IMR-90 (cell line): ENCODE measurements around the gene PTPN5. TPM values are rescaled to one million over a fixed set of nuclear protein-coding genes. Genes with fewer than 3 reads are reported as not detected.

Experiments used
- ATAC-seq: fragments of 200-7000 bp; cut with Tn5 transposase; 2 replicates; pipeline ENCODE4 v1.9.1; 2020; ENCODE audit warnings: low read depth, mild to moderate bottlenecking, moderate library complexity
- BruUV-seq: library from RNA; stranded (reverse); fragments of 400-500 nt; replicated peaks from 2 replicates; lab custom pipeline; 2021; lab: Mats Ljungman, UMichigan
- CTCF ChIA-PET: fragments of 300-600 bp; formaldehyde crosslinking; extraction: SDS; loops from one replicate; lab custom pipeline; 2021; ENCODE audit warnings: antibody characterized with exemption; lab: Yijun Ruan, JAX
- POLR2A ChIA-PET: fragments of 300-600 bp; sonication (Branson Sonifier 250); formaldehyde crosslinking; loops from one replicate; lab custom pipeline; 2022; ENCODE audit warnings: antibody characterized with exemption; ENCODE audit not compliant: unreplicated experiment; lab: Charles Lee
- DNase-seq: peaks from one replicate; pipeline ENCODE4 v3.0.0; 2013
- H2AFZ ChIP-seq: replicated peaks from 2 replicates; pipeline ENCODE3; 2013; ENCODE audit warnings: low read length, mild to moderate bottlenecking; ENCODE audit not compliant: poor library complexity
- H2AK5ac ChIP-seq: 2 replicates; pipeline ENCODE4 v1.6.1; 2013; ENCODE audit warnings: low read depth, low read length, inconsistent platforms
- H2AK9ac ChIP-seq: replicated peaks from 2 replicates; pipeline ENCODE3; 2013; ENCODE audit warnings: mild to moderate bottlenecking, low read depth, low read length, moderate library complexity; ENCODE audit not compliant: poor library complexity
- H2BK120ac ChIP-seq: 2 replicates; pipeline ENCODE4 v1.6.1; 2013; ENCODE audit warnings: low read depth, low read length, inconsistent platforms
- H2BK15ac ChIP-seq: 3 replicates; pipeline ENCODE4 v1.6.1; 2013; ENCODE audit warnings: low read depth, low read length, inconsistent platforms
- H2BK20ac ChIP-seq: 2 replicates; pipeline ENCODE4 v1.6.1; 2013; ENCODE audit warnings: low read depth, mild to moderate bottlenecking, inconsistent platforms, low read length, moderate library complexity
- H2BK5ac ChIP-seq: 2 replicates; pipeline ENCODE4 v1.6.1; 2013; ENCODE audit warnings: mild to moderate bottlenecking, low read depth, low read length, inconsistent platforms; ENCODE audit not compliant: poor library complexity, severe bottlenecking
- H3K14ac ChIP-seq: replicated peaks from 2 replicates; pipeline ENCODE4 v1.6.1; 2013; ENCODE audit warnings: low read depth, low read length, inconsistent platforms
- H3K18ac ChIP-seq: 2 replicates; pipeline ENCODE4 v1.6.1; 2013; ENCODE audit warnings: low read depth, low read length, control low read depth
- H3K23ac ChIP-seq: 2 replicates; pipeline ENCODE4 v1.6.1; 2013; ENCODE audit warnings: low read depth, low read length, inconsistent platforms
- H3K27ac ChIP-seq: 2 replicates; pipeline ENCODE4 v1.5.1; 2013; ENCODE audit warnings: mild to moderate bottlenecking, control low read depth, low read length; ENCODE audit not compliant: insufficient read depth
- H3K27me3 ChIP-seq: 2 replicates; pipeline ENCODE4 v1.6.1; 2013; ENCODE audit warnings: low read length; ENCODE audit not compliant: control insufficient read depth, insufficient read depth
- H3K36me3 ChIP-seq: 2 replicates; pipeline ENCODE4 v1.6.1; 2013; ENCODE audit warnings: low read length, mixed read lengths; ENCODE audit not compliant: control insufficient read depth, insufficient read depth
- H3K4ac ChIP-seq: 2 replicates; pipeline ENCODE4 v1.6.1; 2013; ENCODE audit warnings: low read depth, low read length, inconsistent platforms
- H3K4me1 ChIP-seq: 2 replicates; pipeline ENCODE4 v1.6.1; 2013; ENCODE audit warnings: low read length, mixed read lengths; ENCODE audit not compliant: control insufficient read depth, insufficient read depth
- H3K4me2 ChIP-seq: 2 replicates; pipeline ENCODE4 v1.6.1; 2013; ENCODE audit warnings: low read depth, mild to moderate bottlenecking, control low read depth, low read length, moderate library complexity
- H3K4me3 ChIP-seq: 2 replicates; pipeline ENCODE4 v1.5.1; 2013; ENCODE audit warnings: low read depth, mild to moderate bottlenecking, control low read depth, low read length, moderate library complexity; ENCODE audit not compliant: insufficient read depth
- H3K56ac ChIP-seq: 2 replicates; pipeline ENCODE4 v1.6.1; 2013; ENCODE audit warnings: low read length, inconsistent platforms; ENCODE audit not compliant: insufficient read depth; ENCODE audit errors: extremely low read depth
- H3K79me1 ChIP-seq, 2 experiments: 2 replicates each; pipeline ENCODE4 v1.6.1; 2013; ENCODE audit warnings: low read length in 2 of 2, inconsistent platforms in 1 of 2, low read depth in 1 of 2
- H3K9ac ChIP-seq: 2 replicates; pipeline ENCODE4 v1.6.1; 2013; ENCODE audit warnings: low read depth, low read length, control low read depth
- H3K9me1 ChIP-seq: 2 replicates; pipeline ENCODE4 v1.6.1; 2013; ENCODE audit warnings: low read length, inconsistent platforms; ENCODE audit not compliant: insufficient read depth
- H3K9me3 ChIP-seq: 2 replicates; pipeline ENCODE4 v1.6.1; 2013; ENCODE audit warnings: low read length; ENCODE audit not compliant: control insufficient read depth, insufficient read depth
- H4K20me1 ChIP-seq: 2 replicates; pipeline ENCODE4 v1.6.1; 2013; ENCODE audit warnings: low read length, inconsistent platforms; ENCODE audit not compliant: insufficient read depth
- H4K5ac ChIP-seq: 2 replicates; pipeline ENCODE4 v1.6.1; 2013; ENCODE audit warnings: mild to moderate bottlenecking, low read depth, low read length, control low read depth
- H4K8ac ChIP-seq, 2 experiments: 2 replicates each; pipeline ENCODE4 v1.6.1; 2013; ENCODE audit warnings: low read depth in 2 of 2, low read length in 2 of 2, control low read depth in 1 of 2, inconsistent platforms in 1 of 2
- H4K91ac ChIP-seq: 2 replicates; pipeline ENCODE4 v1.6.1; 2013; ENCODE audit warnings: low read depth, low read length, inconsistent platforms; ENCODE audit not compliant: insufficient read depth
- POLR2A ChIP-seq: IDR thresholded peaks from 2 replicates; pipeline ENCODE4 v1.6.1; 2012; ENCODE audit warnings: mild to moderate bottlenecking, low read depth, low read length
- WGBS, 2 experiments: methylation state at CpG; one replicate each; pipeline versions ENCODE4 v1.1.5 to v1.1.7; 2013; ENCODE audit warnings: missing lambda C conversion rate in 2 of 2; ENCODE audit not compliant: insufficient read length in 1 of 2; ENCODE audit errors: extremely low coverage in 2 of 2; 5-methylcytosine and 5-hydroxymethylcytosine counted together
- dilution Hi-C: fragments of 300-500 bp; cut with HindIII; formaldehyde crosslinking; loops from one replicate; pipeline ENCODE4 v1.14.3; 2018; ENCODE audit warnings: low sequenced_read_pairs; ENCODE audit not compliant: unreplicated experiment
- in situ Hi-C: fragments of 300-500 bp; cut with MboI; formaldehyde crosslinking; loops from 3 replicates; pipeline ENCODE4 v1.14.3; 2019; ENCODE audit warnings: low sequenced_read_pairs, inconsistent platforms, mixed read lengths
- intact Hi-C: fragments of 100-400 bp; cut with micrococcal nuclease; formaldehyde crosslinking; loops from 2 replicates; pipeline ENCODE4 v1.10.0; 2022
- polyA plus RNA-seq, 3 experiments: library from polyadenylated mRNA; depleted of rRNA; stranded (reverse); fragments of >200 nt; gene quantifications; 2 replicates each; pipeline ENCODE4 v1.2.3, GENCODE V29; 2012; ENCODE audit warnings: low replicate concordance in 1 of 3
- total RNA-seq: library from RNA; depleted of rRNA; stranded (reverse); fragments of >200 nt; gene quantifications from 2 replicates; pipeline ENCODE4 v1.2.3, GENCODE V29; 2012
- TF ChIP-seq, protein P1 (sequence below): fragments of 150-350 bp; IDR thresholded peaks from 2 replicates; pipeline ENCODE4 v1.6.1; 2017; ENCODE audit warnings: mild to moderate bottlenecking, antibody characterized with exemption, low read length, low read depth

PTPN5 gene
- total and polyA plus RNA-seq, 2 of the 4 experiments (the other 2 are of a cell fraction): not detected

DNA sequence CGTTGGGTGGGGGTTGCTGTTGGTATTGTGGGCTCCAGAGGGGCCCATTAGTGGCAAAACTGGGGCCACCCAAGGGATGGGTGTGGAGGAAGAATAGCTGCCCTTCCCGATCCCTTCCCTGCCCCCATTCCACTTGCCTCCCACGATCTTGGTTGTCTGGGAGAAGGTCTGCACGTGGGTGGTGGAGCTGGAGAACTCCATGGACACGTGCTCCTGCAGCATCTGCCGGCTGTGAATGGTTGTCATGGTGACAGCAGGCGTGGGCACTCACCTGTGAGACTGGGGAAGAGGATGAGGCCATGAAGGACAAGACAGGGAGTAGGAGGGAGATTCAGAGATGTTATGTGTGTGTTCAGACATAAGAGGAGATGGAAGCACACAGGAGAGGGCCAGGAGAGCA lies 67.6 kb downstream of the PTPN5 start:
- in situ Hi-C loops (no loop called here), intact Hi-C loops (no loop called here), dilution Hi-C loops (no loop called here)
- Histone ChIP-seq H2AFZ (no peak overlapping the region), H4K8ac (no peak overlapping the region), H3K56ac (no peak overlapping the region), H3K9me3 (no peaks in the 10 kb centered on the region), H3K27ac (no peak overlapping the region), H3K9ac (no peak overlapping the region), H3K23ac (peak overlapping the region; percentile 48; the same call in 1 of the 2 replicates), H3K79me1 (no peaks in the 10 kb centered on the region), H3K4me3 (no peak overlapping the region), H3K36me3 (no peaks in the 10 kb centered on the region), H2BK120ac (no peak overlapping the region), H2AK5ac (no peak overlapping the region), H3K27me3 (peaks cover 8% of the 10 kb centered on the region; the same call in 1 of the 2 replicates), H2BK15ac (no peak overlapping the region), H4K20me1 (no peaks in the 10 kb centered on the region), H3K14ac (no peak overlapping the region), H3K4ac (no peak overlapping the region), H2AK9ac (no peak overlapping the region), H4K91ac (no peak overlapping the region), H4K5ac (no peak overlapping the region), H2BK5ac (no peak overlapping the region), H3K4me1 (no peaks in the 10 kb centered on the region), H3K18ac (no peak overlapping the region), H2BK20ac (no peak overlapping the region), H3K4me2 (no peak overlapping the region), H3K9me1 (no peaks in the 10 kb centered on the region)
- ChIA-PET CTCF (interaction anchor here (0.5 kb wide), 1 partner anchor 408 kb away, joined by 4 read pairs; no protein-coding TSS in a partner anchor), POLR2A (no interaction called here)
- no peak for ATAC-seq
- no peak for DNase-seq
- WGBS, 2 experiments: no CpG with 5 or more reads among the region's 7 CpGs
- no TSS peak for BruUV-seq
- TF ChIP-seq POLR2A: no peak
- TF ChIP-seq, protein P1, sequence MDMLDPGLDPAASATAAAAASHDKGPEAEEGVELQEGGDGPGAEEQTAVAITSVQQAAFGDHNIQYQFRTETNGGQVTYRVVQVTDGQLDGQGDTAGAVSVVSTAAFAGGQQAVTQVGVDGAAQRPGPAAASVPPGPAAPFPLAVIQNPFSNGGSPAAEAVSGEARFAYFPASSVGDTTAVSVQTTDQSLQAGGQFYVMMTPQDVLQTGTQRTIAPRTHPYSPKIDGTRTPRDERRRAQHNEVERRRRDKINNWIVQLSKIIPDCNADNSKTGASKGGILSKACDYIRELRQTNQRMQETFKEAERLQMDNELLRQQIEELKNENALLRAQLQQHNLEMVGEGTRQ: no peak
